HepG2 (cell line): ENCODE results near the gene PAK6. TPM values are rescaled to one million over a fixed set of nuclear protein-coding genes. Genes with fewer than 3 reads are reported as not detected.

ENCODE experiments used
- ARID4A ChIP-seq: sonication (generic); formaldehyde crosslinking; IDR thresholded peaks from 2 replicates; pipeline ENCODE4 v1.5.0; 2020; ENCODE audit warnings: mild to moderate bottlenecking, missing genetic modification reagents, borderline replicate concordance
- ARNT2 ChIP-seq: sonication (generic); formaldehyde crosslinking; IDR thresholded peaks from 2 replicates; pipeline ENCODE4 v1.8.0; 2022; ENCODE audit warnings: mild to moderate bottlenecking, low read depth, missing genetic modification reagents, moderate library complexity
- ATF5 ChIP-seq: sonication (generic); formaldehyde crosslinking; IDR thresholded peaks from 2 replicates; pipeline ENCODE4 v1.4.0; 2020; ENCODE audit warnings: mild to moderate bottlenecking, low read depth, missing genetic modification reagents
- DNMT3B ChIP-seq: conservative IDR thresholded peaks from 2 replicates; pipeline ENCODE4 v1.6.1; 2016; ENCODE audit warnings: missing biosample characterization, control low read depth
- EZH2 ChIP-seq: conservative IDR thresholded peaks from 2 replicates; pipeline ENCODE4 v1.6.1; 2012; ENCODE audit warnings: mild to moderate bottlenecking, low read depth, low read length, moderate library complexity
- PRDM15 ChIP-seq: sonication (generic); formaldehyde crosslinking; IDR thresholded peaks from 2 replicates; pipeline ENCODE4 v1.4.0; 2020; ENCODE audit warnings: missing genetic modification reagents
- SIN3A ChIP-seq: IDR thresholded peaks from 2 replicates; pipeline ENCODE4 v1.6.1; 2011; ENCODE audit warnings: low read depth, mild to moderate bottlenecking, control low read depth, low read length, borderline replicate concordance
- SRSF1 ChIP-seq: fragments of 200-400 bp; formaldehyde crosslinking; optimal IDR thresholded peaks from 2 replicates; pipeline ENCODE3; 2017; ENCODE audit warnings: mild to moderate bottlenecking, low read depth, low read length, moderate library complexity
- TBX3 ChIP-seq: fragments of 450-650 bp; IDR thresholded peaks from 2 replicates; pipeline ENCODE4 v1.6.1; 2017; ENCODE audit warnings: antibody characterized with exemption, mild to moderate bottlenecking, inconsistent platforms, borderline replicate concordance
- ZBED4 ChIP-seq: sonication (generic); formaldehyde crosslinking; IDR thresholded peaks from 2 replicates; pipeline ENCODE4 v1.4.0; 2020; ENCODE audit warnings: missing genetic modification reagents, borderline replicate concordance
- ZBTB43 ChIP-seq: sonication (generic); formaldehyde crosslinking; conservative IDR thresholded peaks from 2 replicates; pipeline ENCODE4 v1.4.0; 2020; ENCODE audit warnings: missing genetic modification reagents
- ZNF530 ChIP-seq: sonication (generic); formaldehyde crosslinking; IDR thresholded peaks from 2 replicates; pipeline ENCODE4 v1.5.0; 2020; ENCODE audit warnings: low read depth, mild to moderate bottlenecking, missing genetic modification reagents
- ZNF552 ChIP-seq: sonication (generic); formaldehyde crosslinking; IDR thresholded peaks from 2 replicates; pipeline ENCODE4 v1.9.0; 2022; ENCODE audit warnings: missing genetic modification reagents, mild to moderate bottlenecking, borderline replicate concordance
- polyA plus RNA-seq, 8 experiments: library from polyadenylated mRNA; depleted of rRNA in 3 of 8; stranded (reverse) in 7 of 8; unstranded in 1 of 8; fragments of >200 nt; fragmentation: Illumina TruSeq in 4 of 8; extraction: Trizol in 4 of 8; gene quantifications; 2 replicates each; pipeline versions ENCODE4 v1.2.1 to v1.2.3, GENCODE V29; 2011 to 2016; ENCODE audit warnings: low read depth in 4 of 8, missing spikeins in 1 of 8, mixed read lengths in 1 of 8; ENCODE audit not compliant: insufficient read depth in 1 of 8
- total RNA-seq, 5 experiments: library from RNA; depleted of rRNA; stranded (reverse); fragments of >200 nt; fragmentation: Illumina TruSeq; extraction: Trizol; gene quantifications; 2 replicates each; pipeline ENCODE4 v1.2.3, GENCODE V29; 2016; ENCODE audit warnings: low read depth in 1 of 5

The PAK6 gene
- total and polyA plus RNA-seq, 2 of the 13 experiments (the other 11 are each of a cell fraction or from before 2014, with no cell fraction given) = 0.07 TPM; not detected in 1

GRCh38 chr15:40323239-40323952 is 84.5 kb downstream of the PAK6 start, which contains the start of gene INAFM2 (continued):
- TF ChIP-seq PRDM15 (CRISPR knock-in tag) = 0 out of 2 replicates have a peak, but pooled peaks have one; percentile 43
- no peak for TF ChIP-seq EZH2
- TF ChIP-seq ARID4A = peak; percentile 88
- no peak for TF ChIP-seq SRSF1
- peak; percentile 51; the same call in 1 of the 2 replicates for TF ChIP-seq TBX3
- no peak for TF ChIP-seq ZNF530 (CRISPR knock-in tag)
- TF ChIP-seq ATF5 (CRISPR knock-in tag) = no peak
- 0 out of 2 replicates have a peak, but pooled peaks have one; percentile 29 for TF ChIP-seq ARNT2 (CRISPR knock-in tag)
- TF ChIP-seq SIN3A = peak; percentile 83
- no peak for TF ChIP-seq ZNF552 (CRISPR knock-in tag)
- TF ChIP-seq DNMT3B = no peak
- 0 out of 2 replicates have a peak, but pooled peaks have one; percentile 34 for TF ChIP-seq ZBTB43 (CRISPR knock-in tag)
- no peak for TF ChIP-seq ZBED4 (CRISPR knock-in tag)
